ENCODE results near the gene SLA2. TPM values are rescaled to one million over a fixed set of nuclear protein-coding genes. Genes with fewer than 3 reads are reported as not detected.

The SLA2 gene
- total and polyA plus RNA-seq, 2 experiments from 2014 or later: not detected

DNA sequence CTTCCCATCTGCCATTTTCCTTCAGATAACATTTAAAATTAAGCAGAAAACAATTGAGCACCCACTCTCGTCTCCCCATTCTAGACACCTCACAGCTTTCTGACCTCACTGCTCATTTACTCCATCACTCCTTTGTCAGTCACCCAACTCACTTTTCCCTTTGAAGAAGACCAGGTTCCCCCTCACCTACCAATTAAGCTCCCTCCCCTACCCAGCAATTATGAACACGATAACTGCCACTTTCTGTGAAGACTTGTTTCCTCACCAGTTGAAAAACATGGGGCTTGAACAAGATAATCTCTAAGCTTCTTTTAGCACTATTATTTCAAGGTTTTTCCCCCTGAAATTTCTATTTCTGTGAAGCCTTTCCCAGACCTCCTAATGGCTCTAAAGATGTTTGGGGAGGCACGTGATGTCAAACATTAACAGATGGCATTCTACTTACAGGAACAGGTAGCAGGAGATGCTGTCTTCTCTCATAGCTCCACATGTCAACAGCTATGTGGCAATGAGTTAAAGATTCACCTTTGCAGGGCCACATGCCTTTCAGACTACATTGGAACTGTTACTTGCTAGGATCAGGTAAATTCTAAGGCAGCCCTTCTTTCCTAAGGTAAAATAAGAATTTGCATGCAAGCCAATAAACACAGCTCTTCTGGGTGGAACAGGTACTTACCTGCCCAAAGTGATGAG lies 24.8 kb upstream of the SLA2 start:
- no peaks in the 10 kb centered on the region for H3K9me2 ChIP-seq (replicated peaks; ENCODE audit: insufficient read depth)
- no peaks in the 10 kb centered on the region for H3K79me2 ChIP-seq
- H3K4me2 ChIP-seq: no peak overlapping the region
- no peaks in the 10 kb centered on the region for H3K4me1 ChIP-seq (ENCODE audit: insufficient read depth)
- no peaks in the 10 kb centered on the region for H3K27me3 ChIP-seq
- TF ChIP-seq EZH2phosphoT487 (IDR thresholded peaks at IDR 0.05; ENCODE audit: low read depth, severe bottlenecking, unreplicated experiment): no peak
- no peak for TF ChIP-seq EZH2 (IDR thresholded peaks at IDR 0.05; ENCODE audit: borderline replicate concordance)
- TF ChIP-seq, protein P1, sequence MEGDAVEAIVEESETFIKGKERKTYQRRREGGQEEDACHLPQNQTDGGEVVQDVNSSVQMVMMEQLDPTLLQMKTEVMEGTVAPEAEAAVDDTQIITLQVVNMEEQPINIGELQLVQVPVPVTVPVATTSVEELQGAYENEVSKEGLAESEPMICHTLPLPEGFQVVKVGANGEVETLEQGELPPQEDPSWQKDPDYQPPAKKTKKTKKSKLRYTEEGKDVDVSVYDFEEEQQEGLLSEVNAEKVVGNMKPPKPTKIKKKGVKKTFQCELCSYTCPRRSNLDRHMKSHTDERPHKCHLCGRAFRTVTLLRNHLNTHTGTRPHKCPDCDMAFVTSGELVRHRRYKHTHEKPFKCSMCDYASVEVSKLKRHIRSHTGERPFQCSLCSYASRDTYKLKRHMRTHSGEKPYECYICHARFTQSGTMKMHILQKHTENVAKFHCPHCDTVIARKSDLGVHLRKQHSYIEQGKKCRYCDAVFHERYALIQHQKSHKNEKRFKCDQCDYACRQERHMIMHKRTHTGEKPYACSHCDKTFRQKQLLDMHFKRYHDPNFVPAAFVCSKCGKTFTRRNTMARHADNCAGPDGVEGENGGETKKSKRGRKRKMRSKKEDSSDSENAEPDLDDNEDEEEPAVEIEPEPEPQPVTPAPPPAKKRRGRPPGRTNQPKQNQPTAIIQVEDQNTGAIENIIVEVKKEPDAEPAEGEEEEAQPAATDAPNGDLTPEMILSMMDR (IDR thresholded peaks at IDR 0.05; ENCODE audit: poor library complexity): no peak
- H3K9me3 ChIP-seq (ENCODE audit: low read depth): no peaks in the 10 kb centered on the region
- no peak overlapping the region for H3K4me3 ChIP-seq
- peak; percentile 34 for DNase-seq (ENCODE audit: low spot score)
- H4K20me1 ChIP-seq (ENCODE audit: insufficient read depth, poor library complexity, severe bottlenecking): no peaks in the 10 kb centered on the region
- no peak overlapping the region for H2AFZ ChIP-seq
- H3K27ac ChIP-seq: no peak overlapping the region
- no peaks in the 10 kb centered on the region for H3K36me3 ChIP-seq (replicated peaks; ENCODE audit: insufficient read depth, low read depth)
- WGBS (ENCODE audit: low lambda C conversion rate, missing lambda C conversion rate): 69% methylated on average over 3 of the region's 3 CpGs

DNA sequence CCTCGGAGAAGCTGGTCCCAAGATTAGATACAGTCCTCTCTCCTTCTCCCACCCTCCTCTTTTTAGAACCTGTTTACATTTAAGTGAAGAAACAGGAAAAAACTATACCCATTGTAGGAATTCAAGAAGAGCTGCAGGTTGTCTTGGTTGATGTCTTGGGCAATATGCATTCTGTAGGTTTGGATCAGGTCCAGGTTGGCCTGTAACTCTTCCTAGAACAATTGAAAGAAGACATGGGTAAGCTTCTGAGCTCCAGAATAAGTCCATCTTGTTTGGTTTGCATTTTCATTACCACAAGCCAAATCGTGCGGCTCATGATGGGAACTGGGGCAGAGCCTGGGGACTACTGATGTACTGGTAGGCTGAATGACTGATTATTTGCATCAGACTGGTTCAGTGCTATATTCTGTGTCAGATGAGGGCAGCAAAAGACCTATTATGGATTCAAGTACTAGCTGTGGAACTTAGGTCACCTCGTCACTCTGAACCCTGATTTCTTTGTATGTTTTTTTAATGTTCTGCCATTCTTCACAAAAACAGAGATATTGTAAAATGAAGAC lies 20.3 kb upstream of the SLA2 start:
- Histone ChIP-seq H3K4me3 (no peak overlapping the region), H3K27ac (no peak overlapping the region), H3K79me2 (no peaks in the 10 kb centered on the region), H3K9me2 (replicated peaks; ENCODE audit: insufficient read depth) (no peaks in the 10 kb centered on the region), H3K36me3 (replicated peaks; ENCODE audit: insufficient read depth, low read depth) (no peaks in the 10 kb centered on the region), H3K4me1 (ENCODE audit: insufficient read depth) (no peaks in the 10 kb centered on the region), H3K9me3 (ENCODE audit: low read depth) (no peaks in the 10 kb centered on the region), H3K4me2 (no peak overlapping the region), H4K20me1 (ENCODE audit: insufficient read depth, poor library complexity, severe bottlenecking) (no peaks in the 10 kb centered on the region), H3K27me3 (no peaks in the 10 kb centered on the region), H2AFZ (no peak overlapping the region)
- TF ChIP-seq EZH2phosphoT487 (IDR thresholded peaks at IDR 0.05; ENCODE audit: low read depth, severe bottlenecking, unreplicated experiment): no peak
- TF ChIP-seq, protein P1 (IDR thresholded peaks at IDR 0.05; ENCODE audit: poor library complexity): peak; percentile 36
- no peak for DNase-seq (ENCODE audit: low spot score)
- whole genome bisulfite sequencing (ENCODE audit: low lambda C conversion rate, missing lambda C conversion rate): 84% methylated on average over 4 of the region's 4 CpGs

GRCh38 chr20:36663031-36663430 lies 17.0 kb upstream of the SLA2 start:
- WGBS (ENCODE audit: low lambda C conversion rate, missing lambda C conversion rate): 70% methylated on average over 2 of the region's 2 CpGs
- TF ChIP-seq EZH2phosphoT487 (IDR thresholded peaks at IDR 0.05; ENCODE audit: low read depth, severe bottlenecking, unreplicated experiment) (no peak), EZH2 (IDR thresholded peaks at IDR 0.05; ENCODE audit: borderline replicate concordance) (no peak)
- TF ChIP-seq, protein P1 (IDR thresholded peaks at IDR 0.05; ENCODE audit: poor library complexity): no peak
- Histone ChIP-seq H3K4me2 (no peak overlapping the region), H3K79me2 (no peaks in the 10 kb centered on the region), H3K4me3 (no peak overlapping the region), H2AFZ (no peak overlapping the region), H4K20me1 (ENCODE audit: insufficient read depth, poor library complexity, severe bottlenecking) (no peaks in the 10 kb centered on the region), H3K36me3 (replicated peaks; ENCODE audit: insufficient read depth, low read depth) (no peaks in the 10 kb centered on the region), H3K27ac (no peak overlapping the region), H3K9me3 (ENCODE audit: low read depth) (no peaks in the 10 kb centered on the region), H3K4me1 (ENCODE audit: insufficient read depth) (no peaks in the 10 kb centered on the region), H3K9me2 (replicated peaks; ENCODE audit: insufficient read depth) (no peaks in the 10 kb centered on the region), H3K27me3 (no peaks in the 10 kb centered on the region)
- no peak for DNase-seq (ENCODE audit: low spot score)
